ENCODE data around the gene AAGAB.

DNA sequence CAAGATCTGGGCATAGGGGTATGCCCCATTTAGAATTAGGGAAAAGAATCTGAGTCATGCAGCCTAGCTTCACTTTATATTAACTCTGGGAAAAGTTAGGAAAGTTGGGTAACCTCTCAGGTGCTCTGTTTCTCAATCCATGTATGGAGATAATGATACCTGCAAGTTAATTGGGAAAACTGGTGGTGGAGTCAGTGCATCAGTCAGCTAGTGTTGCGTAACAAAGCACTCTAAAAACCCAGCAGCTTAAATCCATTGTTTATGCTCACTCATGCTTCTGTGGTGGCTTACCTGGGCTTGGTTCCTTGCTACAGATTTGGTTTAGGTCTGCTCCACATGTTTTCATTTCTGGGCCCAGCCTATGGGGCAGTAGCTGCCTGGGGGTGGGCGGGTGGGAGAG, 98.0 kb downstream of the AAGAB start:
- TF ChIP-seq POLR2A (IDR thresholded peaks at IDR 0.05) (no peak), EP300 (IDR thresholded peaks at IDR 0.05) (no peak)
- TF ChIP-seq, protein P1, sequence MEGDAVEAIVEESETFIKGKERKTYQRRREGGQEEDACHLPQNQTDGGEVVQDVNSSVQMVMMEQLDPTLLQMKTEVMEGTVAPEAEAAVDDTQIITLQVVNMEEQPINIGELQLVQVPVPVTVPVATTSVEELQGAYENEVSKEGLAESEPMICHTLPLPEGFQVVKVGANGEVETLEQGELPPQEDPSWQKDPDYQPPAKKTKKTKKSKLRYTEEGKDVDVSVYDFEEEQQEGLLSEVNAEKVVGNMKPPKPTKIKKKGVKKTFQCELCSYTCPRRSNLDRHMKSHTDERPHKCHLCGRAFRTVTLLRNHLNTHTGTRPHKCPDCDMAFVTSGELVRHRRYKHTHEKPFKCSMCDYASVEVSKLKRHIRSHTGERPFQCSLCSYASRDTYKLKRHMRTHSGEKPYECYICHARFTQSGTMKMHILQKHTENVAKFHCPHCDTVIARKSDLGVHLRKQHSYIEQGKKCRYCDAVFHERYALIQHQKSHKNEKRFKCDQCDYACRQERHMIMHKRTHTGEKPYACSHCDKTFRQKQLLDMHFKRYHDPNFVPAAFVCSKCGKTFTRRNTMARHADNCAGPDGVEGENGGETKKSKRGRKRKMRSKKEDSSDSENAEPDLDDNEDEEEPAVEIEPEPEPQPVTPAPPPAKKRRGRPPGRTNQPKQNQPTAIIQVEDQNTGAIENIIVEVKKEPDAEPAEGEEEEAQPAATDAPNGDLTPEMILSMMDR (IDR thresholded peaks at IDR 0.05): no peak
